Adrenal gland (tissue), 5 donors: ENCODE measurements around the gene TMEM273.

Experiments used
- CTCF ChIP-seq, 6 experiments: fragments of 450-650 bp in 4 of 6; fragments of 200-600 bp in 2 of 6; sonication (generic) in 1 of 6; IDR thresholded peaks; 1 replicate in 5 of 6; 2 replicates in 1 of 6; pipeline versions ENCODE4 v1.5.1 to v1.8.0; 2016 to 2021; ENCODE audit warnings: antibody characterized with exemption in 6 of 6, mild to moderate bottlenecking in 2 of 6, moderate library complexity in 1 of 6
- POLR2A ChIP-seq, 2 donors: fragments of 450-650 bp; IDR thresholded peaks; one replicate each; pipeline ENCODE4 v1.6.1; 2017; ENCODE audit warnings: antibody characterized with exemption in 2 of 2, mild to moderate bottlenecking in 2 of 2, moderate library complexity in 1 of 2
- donor health status: DM: no; HTN: no; CAD: no.

- TF ChIP-seq CTCF (IDR thresholded peaks at IDR 0.05): no peak
- no peak for TF ChIP-seq POLR2A (IDR thresholded peaks at IDR 0.05)
Measured at GRCh38 chr10:49174926-49175500, 13.2 kb downstream of the TMEM273 start.
